Gastrocnemius medialis (tissue), 4 donors: Measurements from ENCODE around the gene NTSR2. TPM values are rescaled to one million over a fixed set of nuclear protein-coding genes. Genes with fewer than 3 reads are reported as not detected.

ENCODE experiments used
- ATAC-seq, 2 donors: fragments of 150-250 bp; one replicate each; pipeline ENCODE4 v1.9.1; 2016
- DNase-seq, 2 donors: peaks; one replicate each; pipeline ENCODE4 v3.0.0-alpha.2; 2019
- H3K27ac ChIP-seq, 4 donors: fragments of 200-600 bp; sonication (generic); 1 replicate in 1 of 4; 2 replicates in 3 of 4; pipeline ENCODE4 v1.5.1; 2016 to 2018; ENCODE audit warnings: mild to moderate bottlenecking in 2 of 4, moderate library complexity in 1 of 4
- H3K27me3 ChIP-seq, 3 donors: fragments of 200-600 bp; sonication (generic) in 2 of 3; 1 replicate in 1 of 3; 2 replicates in 2 of 3; pipeline versions ENCODE4 v1.5.1 to v1.6.0; 2016 to 2019; ENCODE audit warnings: mild to moderate bottlenecking in 1 of 3, moderate library complexity in 1 of 3
- H3K36me3 ChIP-seq, 2 donors: fragments of 200-600 bp; sonication (generic) in 1 of 2; one replicate each; pipeline ENCODE4 v1.5.1; 2017 to 2018
- H3K4me1 ChIP-seq, 2 donors: fragments of 200-600 bp; sonication (generic) in 1 of 2; one replicate each; pipeline ENCODE4 v1.5.1; 2016 to 2017; ENCODE audit warnings: mild to moderate bottlenecking in 2 of 2
- H3K4me3 ChIP-seq, 4 donors: fragments of 200-600 bp; sonication (generic) in 3 of 4; 1 replicate in 1 of 4; 2 replicates in 3 of 4; pipeline ENCODE4 v1.5.1; 2016 to 2019; ENCODE audit warnings: mild to moderate bottlenecking in 2 of 4
- H3K9me3 ChIP-seq, 3 donors: fragments of 200-600 bp; sonication (generic) in 2 of 3; 1 replicate in 1 of 3; 2 replicates in 2 of 3; pipeline ENCODE4 v1.5.1; 2016 to 2019
- CTCF ChIP-seq, 5 experiments: fragments of 450-650 bp in 3 of 5; fragments of 200-600 bp in 2 of 5; sonication (generic) in 2 of 5; IDR thresholded peaks in 4 of 5; conservative IDR thresholded peaks in 1 of 5; 1 replicate in 4 of 5; 2 replicates in 1 of 5; pipeline ENCODE4 v1.5.1; 2016 to 2019; ENCODE audit warnings: antibody characterized with exemption in 5 of 5, mild to moderate bottlenecking in 3 of 5, moderate library complexity in 3 of 5
- POLR2A ChIP-seq, 2 donors: fragments of 450-650 bp; IDR thresholded peaks; one replicate each; pipeline ENCODE4 v1.6.1; 2017; ENCODE audit warnings: antibody characterized with exemption in 2 of 2, mild to moderate bottlenecking in 2 of 2, moderate library complexity in 2 of 2
- in situ Hi-C, 4 donors: fragments of 200-750 bp; cut with MboI; loops; one replicate each; pipeline versions ENCODE4 v1.15.0 to v1.8.0; 2017; ENCODE audit warnings: low sequenced_read_pairs in 4 of 4
- intact Hi-C: fragments of 100-400 bp; cut with DNase I; formaldehyde crosslinking; loops from one replicate; pipeline ENCODE4 v1.15.1; 2023; ENCODE audit warnings: low total_unique reads
- total RNA-seq, 4 donors: library from RNA; depleted of rRNA; stranded (reverse); fragments of >200 nt; gene quantifications; one replicate each; pipeline versions ENCODE4 v1.1.0 to v1.2.3, GENCODE V29; 2016

Gene NTSR2
- total RNA-seq, 4 donors from 2014 or later, result 0.62 to 0.85 TPM; not detected in 2

DNA sequence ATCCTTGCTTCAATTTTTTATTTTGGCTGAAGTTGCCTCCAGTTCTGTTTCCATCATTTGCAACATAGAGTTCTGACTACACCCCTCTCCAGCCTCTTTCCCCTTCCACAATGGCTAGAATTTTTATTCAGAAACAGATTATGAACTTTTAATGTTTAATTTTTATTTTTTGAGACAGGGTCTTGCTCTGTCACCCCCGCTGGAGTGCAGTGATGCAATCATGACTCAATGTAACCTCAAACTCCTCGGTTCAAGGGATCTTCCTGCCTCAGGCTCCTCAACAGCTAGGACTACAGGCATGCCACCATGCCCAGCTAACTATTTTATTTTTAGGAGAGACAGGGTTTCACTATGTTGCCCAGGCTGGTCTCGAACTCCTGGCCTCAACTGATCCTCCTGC lies 2.8 kb downstream of the NTSR2 start:
- DNase-seq (no peak), ATAC-seq (no peak)
- peaks cover 0 to 3% of the 10 kb centered on the region in 2 donors for H3K4me1 ChIP-seq
- no peaks in the 10 kb centered on the region for H3K9me3 ChIP-seq
- in situ Hi-C loops (loop anchor here in 1 of 4 donors (25.0 kb wide), 1 partner anchor 1345 kb away; no protein-coding TSS in a partner anchor), intact Hi-C loops (no loop called here)
- no peak overlapping the region for H3K4me3 ChIP-seq
- no peak for TF ChIP-seq POLR2A (IDR thresholded peaks at IDR 0.05)
- H3K27me3 ChIP-seq, result no peaks in the 10 kb centered on the region
- H3K27ac ChIP-seq, result no peak overlapping the region
- no peaks in the 10 kb centered on the region for H3K36me3 ChIP-seq

- H3K27me3 ChIP-seq, result no peaks in the 10 kb centered on the region
- peaks cover 0 to 3% of the 10 kb centered on the region in 2 donors for H3K4me1 ChIP-seq
- no peaks in the 10 kb centered on the region for H3K9me3 ChIP-seq
- no peaks in the 10 kb centered on the region for H3K36me3 ChIP-seq
- H3K4me3 ChIP-seq, result no peak overlapping the region
- DNase-seq (no peak), ATAC-seq (no peak)
- intact Hi-C loops, result no loop called here
- in situ Hi-C loops, result loop anchor here in 1 of 4 donors (25.0 kb wide), 1 partner anchor 1347 kb away; no protein-coding TSS in a partner anchor
- no peak for TF ChIP-seq POLR2A (IDR thresholded peaks at IDR 0.05)
- TF ChIP-seq CTCF (IDR thresholded peaks at IDR 0.05 in 4 of 5, conservative IDR thresholded peaks at IDR 0.05 in 1 of 5), result no peak
- H3K27ac ChIP-seq, result no peak overlapping the region
Measured at GRCh38 chr2:11665510-11666362, 4.3 kb downstream of the NTSR2 start.

GRCh38 chr2:11665028-11665427 lies 5.0 kb downstream of the NTSR2 start:
- DNase-seq (no peak), ATAC-seq (no peak)
- H3K4me1 ChIP-seq, result peaks cover 0 to 2% of the 10 kb centered on the region in 2 donors
- TF ChIP-seq CTCF (IDR thresholded peaks at IDR 0.05 in 4 of 5, conservative IDR thresholded peaks at IDR 0.05 in 1 of 5), result no peak
- H3K27ac ChIP-seq, result no peak overlapping the region
- H3K36me3 ChIP-seq, result no peaks in the 10 kb centered on the region
- in situ Hi-C loops (loop anchor here in 1 of 4 donors (25.0 kb wide), 1 partner anchor 1347 kb away; no protein-coding TSS in a partner anchor), intact Hi-C loops (no loop called here)
- no peak overlapping the region for H3K4me3 ChIP-seq
- no peaks in the 10 kb centered on the region for H3K9me3 ChIP-seq
- H3K27me3 ChIP-seq, result no peaks in the 10 kb centered on the region

- intact Hi-C loops, result no loop called here
- no peak for DNase-seq
- TF ChIP-seq POLR2A (IDR thresholded peaks at IDR 0.05) (no peak), CTCF (IDR thresholded peaks at IDR 0.05 in 4 of 5, conservative IDR thresholded peaks at IDR 0.05 in 1 of 5) (no peak)
- Histone ChIP-seq H3K4me1 (peaks cover 3 to 6% of the 10 kb centered on the region in 2 donors), H3K9me3 (no peaks in the 10 kb centered on the region), H3K4me3 (no peak overlapping the region), H3K27me3 (no peaks in the 10 kb centered on the region), H3K27ac (no peak overlapping the region), H3K36me3 (no peaks in the 10 kb centered on the region)
- in situ Hi-C loops, result loop anchor here in 1 of 4 donors (25.0 kb wide), 1 partner anchor 1349 kb away; no protein-coding TSS in a partner anchor
- no peak for ATAC-seq
Measured at GRCh38 chr2:11663427-11663826, 6.6 kb downstream of the NTSR2 start.

GRCh38 chr2:11662882-11663281 lies 7.1 kb downstream of the NTSR2 start:
- intact Hi-C loops, result no loop called here
- DNase-seq (no peak), ATAC-seq (no peak)
- TF ChIP-seq CTCF (IDR thresholded peaks at IDR 0.05 in 4 of 5, conservative IDR thresholded peaks at IDR 0.05 in 1 of 5), result no peak
- TF ChIP-seq POLR2A (IDR thresholded peaks at IDR 0.05), result no peak
- Histone ChIP-seq H3K4me1 (peaks cover 4 to 10% of the 10 kb centered on the region in 2 donors), H3K4me3 (no peak overlapping the region), H3K36me3 (no peaks in the 10 kb centered on the region), H3K27ac (no peak overlapping the region), H3K9me3 (no peaks in the 10 kb centered on the region), H3K27me3 (no peaks in the 10 kb centered on the region)
- in situ Hi-C loops, result loop anchor here in 1 of 4 donors (25.0 kb wide), 1 partner anchor 1349 kb away; no protein-coding TSS in a partner anchor
